Body of pancreas (tissue), 4 donors: ENCODE data around the gene EIF3L. TPM values are rescaled to one million over a fixed set of nuclear protein-coding genes. Genes with fewer than 3 reads are reported as not detected.

Experiments used
- ATAC-seq: fragments of 150-250 bp; one replicate; pipeline ENCODE4 v1.9.1; 2016
- DNase-seq, 4 donors: peaks; one replicate each; pipeline ENCODE4 v3.0.0-alpha.2; 2019
- H3K27ac ChIP-seq, 4 donors: fragments of 200-600 bp; sonication (generic); 1 replicate in 3 of 4; 2 replicates in 1 of 4; pipeline versions ENCODE4 v1.5.1 to v1.6.1; 2016 to 2019; ENCODE audit warnings: mild to moderate bottlenecking in 1 of 4, mixed read lengths in 1 of 4, moderate library complexity in 1 of 4
- H3K27me3 ChIP-seq, 2 donors: fragments of 200-600 bp; sonication (generic); one replicate each; pipeline ENCODE4 v1.6.0; 2016; ENCODE audit warnings: mild to moderate bottlenecking in 1 of 2
- H3K36me3 ChIP-seq, 2 donors: fragments of 200-600 bp; sonication (generic); replicated peaks in 1 of 2; 2 replicates each; pipeline ENCODE4 v1.5.1; 2016; ENCODE audit warnings: low read depth in 2 of 2; ENCODE audit not compliant: insufficient read depth in 1 of 2
- H3K4me1 ChIP-seq: fragments of 200-600 bp; sonication (generic); one replicate; pipeline ENCODE4 v1.6.0; 2016
- H3K4me3 ChIP-seq, 2 donors: fragments of 200-600 bp; sonication (generic); 1 replicate in 1 of 2; 2 replicates in 1 of 2; pipeline ENCODE4 v1.5.1; 2016 to 2019
- H3K9me3 ChIP-seq, 3 donors: fragments of 200-600 bp; sonication (generic); 1 replicate in 2 of 3; 2 replicates in 1 of 3; pipeline ENCODE4 v1.5.1; 2016
- CTCF ChIP-seq, 7 experiments: fragments of 450-650 bp in 4 of 7; fragments of 200-600 bp in 3 of 7; sonication (generic) in 3 of 7; IDR thresholded peaks; one replicate each; pipeline ENCODE4 v1.5.1; 2016 to 2019; ENCODE audit warnings: antibody characterized with exemption in 7 of 7
- POLR2A ChIP-seq, 3 donors: fragments of 450-650 bp; IDR thresholded peaks; one replicate each; pipeline ENCODE4 v1.6.1; 2016; ENCODE audit warnings: antibody characterized with exemption in 3 of 3, mild to moderate bottlenecking in 2 of 3
- WGBS, 2 donors: methylation state at CpG; one replicate each; pipeline ENCODE4 v1.1.5; 2017; 5-methylcytosine and 5-hydroxymethylcytosine counted together
- intact Hi-C: fragments of 100-400 bp; cut with DNase I; formaldehyde crosslinking; loops from one replicate; pipeline ENCODE4 v1.15.1; 2023
- total RNA-seq, 2 donors: library from RNA; depleted of rRNA; stranded (reverse); fragments of >200 nt; gene quantifications; one replicate each; pipeline ENCODE4 v1.1.0, GENCODE V29; 2016

Gene EIF3L
- total RNA-seq, 2 donors from 2014 or later = 139 to 230 TPM

GRCh38 chr22:37862570-37863325 is 13.5 kb downstream of the EIF3L start:
- TF ChIP-seq POLR2A (IDR thresholded peaks at IDR 0.05) (no peak), CTCF (IDR thresholded peaks at IDR 0.05) (no peak)
- no peak overlapping the region for H3K4me3 ChIP-seq
- no peaks in the 10 kb centered on the region for H3K27me3 ChIP-seq
- H3K4me1 ChIP-seq = peaks cover 70% of the 10 kb centered on the region
- DNase-seq (peak in 2 of 4 donors; percentile 24 to 57), ATAC-seq (peak; percentile 28)
- no peaks in the 10 kb centered on the region for H3K9me3 ChIP-seq
- H3K36me3 ChIP-seq = peaks cover 1 to 4% of the 10 kb centered on the region in 2 donors
- intact Hi-C loops = loop anchor here (5.0 kb wide), 1 partner anchor 45 kb away; no protein-coding TSS in a partner anchor
- H3K27ac ChIP-seq = peak overlapping the region in 3 of 4 donors; percentile 32 to 81 (median 78)
- 43 to 48% methylated on average over 7 of the region's 7 CpGs for WGBS, 2 donors

GRCh38 chr22:37865510-37865909 is 16.3 kb downstream of the EIF3L start:
- ATAC-seq (no peak), DNase-seq (no peak)
- intact Hi-C loops = no loop called here
- Histone ChIP-seq H3K27me3 (no peaks in the 10 kb centered on the region), H3K27ac (no peak overlapping the region), H3K9me3 (no peaks in the 10 kb centered on the region), H3K4me3 (no peak overlapping the region), H3K36me3 (peaks cover 4 to 14% of the 10 kb centered on the region in 2 donors), H3K4me1 (peaks cover 46% of the 10 kb centered on the region)
- TF ChIP-seq POLR2A (IDR thresholded peaks at IDR 0.05) (no peak), CTCF (IDR thresholded peaks at IDR 0.05) (no peak)
- WGBS, 2 donors = 64 to 74% methylated on average over 6 of the region's 6 CpGs

- no peak overlapping the region for H3K4me3 ChIP-seq
- TF ChIP-seq CTCF (IDR thresholded peaks at IDR 0.05) = no peak
- TF ChIP-seq POLR2A (IDR thresholded peaks at IDR 0.05) = no peak
- peak in 2 of 4 donors; percentile 12 to 19 for DNase-seq
- H3K27ac ChIP-seq = peak overlapping the region in 1 of 4 donors; percentile 15
- H3K36me3 ChIP-seq = peaks cover 9 to 34% of the 10 kb centered on the region in 2 donors
- intact Hi-C loops = no loop called here
- H3K27me3 ChIP-seq = no peaks in the 10 kb centered on the region
- no peaks in the 10 kb centered on the region for H3K9me3 ChIP-seq
- WGBS, 2 donors = 53 to 54% methylated on average over 7 of the region's 7 CpGs
- no peaks in the 10 kb centered on the region for H3K4me1 ChIP-seq
- ATAC-seq = no peak
Observed at GRCh38 chr22:37870273-37870672, 21.1 kb downstream of the EIF3L start.

GRCh38 chr22:37880668-37881440 is 31.6 kb downstream of the EIF3L start:
- TF ChIP-seq POLR2A (IDR thresholded peaks at IDR 0.05) (no peak), CTCF (IDR thresholded peaks at IDR 0.05) (no peak)
- DNase-seq (no peak), ATAC-seq (no peak)
- intact Hi-C loops = no loop called here
- 64 to 66% methylated on average over 6 of the region's 6 CpGs for WGBS, 2 donors
- H3K36me3 ChIP-seq = peaks cover 11 to 34% of the 10 kb centered on the region in 2 donors
- no peak overlapping the region for H3K4me3 ChIP-seq
- no peaks in the 10 kb centered on the region for H3K9me3 ChIP-seq
- no peak overlapping the region for H3K27ac ChIP-seq
- no peaks in the 10 kb centered on the region for H3K4me1 ChIP-seq
- no peaks in the 10 kb centered on the region for H3K27me3 ChIP-seq
